ENCODE measurements around the gene RGS13.
"Not testable (repeated sequence)": the region's sequence is repeated elsewhere in the genome, so short reads cannot be mapped to it uniquely, and the experiment has no call there.

The RGS13 gene

DNA sequence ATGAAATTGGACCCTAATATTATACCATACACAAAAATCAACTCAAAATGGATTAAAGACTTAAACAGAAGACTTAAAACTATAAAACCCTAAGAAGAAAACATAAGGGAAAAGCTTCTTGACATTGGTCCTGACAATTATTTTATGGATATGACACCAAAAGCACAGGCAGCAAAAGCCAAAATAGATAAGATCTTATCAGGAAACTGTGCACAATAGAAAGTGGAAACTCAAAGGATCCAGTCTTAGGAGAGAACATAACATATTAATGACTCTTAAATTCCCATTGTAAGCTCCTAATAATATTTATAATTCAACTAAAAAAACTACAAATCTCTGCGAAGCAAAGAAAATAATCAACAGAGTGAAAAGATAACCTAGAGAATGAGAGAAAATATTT is 39.8 kb downstream of the RGS13 start:
- TF ChIP-seq, protein P1, sequence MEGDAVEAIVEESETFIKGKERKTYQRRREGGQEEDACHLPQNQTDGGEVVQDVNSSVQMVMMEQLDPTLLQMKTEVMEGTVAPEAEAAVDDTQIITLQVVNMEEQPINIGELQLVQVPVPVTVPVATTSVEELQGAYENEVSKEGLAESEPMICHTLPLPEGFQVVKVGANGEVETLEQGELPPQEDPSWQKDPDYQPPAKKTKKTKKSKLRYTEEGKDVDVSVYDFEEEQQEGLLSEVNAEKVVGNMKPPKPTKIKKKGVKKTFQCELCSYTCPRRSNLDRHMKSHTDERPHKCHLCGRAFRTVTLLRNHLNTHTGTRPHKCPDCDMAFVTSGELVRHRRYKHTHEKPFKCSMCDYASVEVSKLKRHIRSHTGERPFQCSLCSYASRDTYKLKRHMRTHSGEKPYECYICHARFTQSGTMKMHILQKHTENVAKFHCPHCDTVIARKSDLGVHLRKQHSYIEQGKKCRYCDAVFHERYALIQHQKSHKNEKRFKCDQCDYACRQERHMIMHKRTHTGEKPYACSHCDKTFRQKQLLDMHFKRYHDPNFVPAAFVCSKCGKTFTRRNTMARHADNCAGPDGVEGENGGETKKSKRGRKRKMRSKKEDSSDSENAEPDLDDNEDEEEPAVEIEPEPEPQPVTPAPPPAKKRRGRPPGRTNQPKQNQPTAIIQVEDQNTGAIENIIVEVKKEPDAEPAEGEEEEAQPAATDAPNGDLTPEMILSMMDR (IDR thresholded peaks at IDR 0.05; ENCODE audit: low read depth, low read length, missing control alignments), result no peak
- no peak for DNase-seq (ENCODE audit: low read depth)
- H3K4me3 ChIP-seq (ENCODE audit: low read depth, low read length), result no peak overlapping the region

DNA sequence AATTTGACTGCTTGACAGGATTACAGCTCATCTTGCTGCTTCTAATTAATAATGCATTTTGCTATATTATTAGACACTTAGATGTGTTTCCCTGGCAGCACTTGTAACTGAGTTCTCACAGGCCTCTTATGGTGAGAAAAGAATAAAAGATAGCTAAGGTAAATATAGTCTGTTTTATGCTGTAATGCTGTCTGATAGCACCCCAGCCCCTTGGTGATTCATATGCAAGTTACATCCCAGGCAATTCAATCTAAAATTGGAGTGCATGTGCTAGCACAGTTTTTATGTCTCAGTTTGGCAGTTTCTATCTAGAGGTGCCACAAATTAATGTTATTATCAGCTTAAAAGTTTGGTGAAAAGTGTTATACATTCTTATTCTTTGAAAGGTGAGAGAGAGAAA is 42.2 kb downstream of the RGS13 start:
- no peak for DNase-seq (ENCODE audit: low read depth)

GRCh38 chr1:192682335-192682734 is 46.4 kb downstream of the RGS13 start:
- H3K4me3 ChIP-seq (ENCODE audit: low read depth, low read length), result no peak overlapping the region
- no peak for DNase-seq (ENCODE audit: low read depth)
- TF ChIP-seq, protein P1 (IDR thresholded peaks at IDR 0.05; ENCODE audit: low read depth, low read length, missing control alignments), result no peak

More for the DNA sequence above, 42.2 kb downstream of the RGS13 start:
- H3K4me3 ChIP-seq (ENCODE audit: low read depth, low read length), result no peak overlapping the region
- TF ChIP-seq, protein P1 (IDR thresholded peaks at IDR 0.05; ENCODE audit: low read depth, low read length, missing control alignments), result no peak

GRCh38 chr1:192683081-192683480 is 47.1 kb downstream of the RGS13 start:
- not testable (repeated sequence) for DNase-seq (ENCODE audit: low read depth); H3K4me3 ChIP-seq (ENCODE audit: low read depth, low read length)

GRCh38 chr1:192689459-192689858 is 53.5 kb downstream of the RGS13 start:
- DNase-seq (ENCODE audit: low read depth), result no peak
- H3K4me3 ChIP-seq (ENCODE audit: low read depth, low read length), result no peak overlapping the region
- TF ChIP-seq, protein P1 (IDR thresholded peaks at IDR 0.05; ENCODE audit: low read depth, low read length, missing control alignments), result no peak

DNA sequence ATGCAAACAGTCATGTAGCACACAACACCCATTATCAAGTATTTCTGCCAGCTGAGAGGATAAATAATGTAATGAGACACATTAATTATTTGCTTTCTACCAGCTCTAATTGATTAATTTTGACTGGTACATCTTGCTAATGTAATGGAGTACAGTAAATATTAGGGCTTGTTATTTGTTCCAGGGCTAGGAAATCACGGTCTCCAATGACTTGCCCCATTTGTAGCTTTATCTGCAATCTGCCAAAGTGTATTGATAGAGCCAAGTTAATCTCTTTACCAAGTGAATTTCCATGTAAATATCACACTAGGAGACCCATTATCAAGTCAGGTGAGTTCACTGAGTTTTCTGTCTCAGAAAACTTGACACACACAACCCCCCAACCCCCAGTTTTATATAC is 55.1 kb downstream of the RGS13 start:
- TF ChIP-seq, protein P1 (IDR thresholded peaks at IDR 0.05; ENCODE audit: low read depth, low read length, missing control alignments), result no peak
- DNase-seq (ENCODE audit: low read depth), result no peak
- H3K4me3 ChIP-seq (ENCODE audit: low read depth, low read length), result no peak overlapping the region

GRCh38 chr1:192696082-192696481 is 60.1 kb downstream of the RGS13 start:
- TF ChIP-seq, protein P1 (IDR thresholded peaks at IDR 0.05; ENCODE audit: low read depth, low read length, missing control alignments), result no peak
- no peak overlapping the region for H3K4me3 ChIP-seq (ENCODE audit: low read depth, low read length)
- DNase-seq (ENCODE audit: low read depth), result no peak

GRCh38 chr1:192697771-192698170 is 61.8 kb downstream of the RGS13 start:
- DNase-seq (ENCODE audit: low read depth), result no peak
- H3K4me3 ChIP-seq (ENCODE audit: low read depth, low read length), result no peak overlapping the region
- TF ChIP-seq, protein P1 (IDR thresholded peaks at IDR 0.05; ENCODE audit: low read depth, low read length, missing control alignments), result no peak
